Activated CD8-positive, alpha-beta T cell treated with anti-CD3 and anti-CD28 coated beads for 36 hours (primary cell): ENCODE results near the gene SSBP3. TPM values are rescaled to one million over a fixed set of nuclear protein-coding genes. Genes with fewer than 3 reads are reported as not detected.

Experiments used
- ATAC-seq: fragments of 200-7000 bp; cut with Tn5 transposase; one replicate; pipeline ENCODE4 v1.10.0; 2021; ENCODE audit warnings: mild to moderate bottlenecking, moderate library complexity
- CTCF ChIA-PET: fragments of 350-600 bp; sonication (Branson Sonifier 250); formaldehyde crosslinking; loops from one replicate; lab custom pipeline; 2021; ENCODE audit warnings: antibody characterized with exemption; lab: Charles Lee
- POLR2A ChIA-PET: fragments of 350-600 bp; sonication (Branson Sonifier 250); formaldehyde crosslinking; loops from one replicate; lab custom pipeline; 2021; ENCODE audit warnings: antibody characterized with exemption; lab: Charles Lee
- DNase-seq: peaks from one replicate; pipeline ENCODE4 v3.0.0-alpha.2; 2020
- H3K27ac Mint-ChIP-seq: one replicate; pipeline ENCODE4 v1.8.0; 2021; ENCODE audit warnings: mild to moderate bottlenecking, mixed read lengths
- H3K27me3 Mint-ChIP-seq: one replicate; pipeline ENCODE4 v1.8.0; 2021; ENCODE audit warnings: mixed read lengths
- H3K36me3 Mint-ChIP-seq: one replicate; pipeline ENCODE4 v1.8.0; 2021; ENCODE audit warnings: low read depth, mixed read lengths
- H3K4me1 Mint-ChIP-seq: one replicate; pipeline ENCODE4 v1.8.0; 2021; ENCODE audit warnings: low read depth, mixed read lengths
- H3K4me3 Mint-ChIP-seq: one replicate; pipeline ENCODE4 v1.8.0; 2021; ENCODE audit warnings: mild to moderate bottlenecking, moderate library complexity, mixed read lengths
- H3K9me3 Mint-ChIP-seq: one replicate; pipeline ENCODE4 v1.8.0; 2021; ENCODE audit warnings: mixed read lengths
- CTCF ChIP-seq: fragments of 200-600 bp; IDR thresholded peaks from one replicate; pipeline ENCODE4 v1.8.0; 2022; ENCODE audit warnings: antibody characterized with exemption, mild to moderate bottlenecking
- intact Hi-C: fragments of 100-400 bp; cut with micrococcal nuclease; formaldehyde crosslinking; loops from one replicate; pipeline ENCODE4 v1.10.0; 2022
- total RNA-seq, 2 experiments: library from RNA; stranded (reverse); gene quantifications; one replicate each; pipeline ENCODE4 v1.2.3, GENCODE V29; 2021

The SSBP3 gene
- total RNA-seq, 2 experiments from 2014 or later, result 62.6 to 67.8 TPM

GRCh38 chr1:54323324-54323739, 82.9 kb downstream of the SSBP3 start:
- H3K27ac Mint-ChIP-seq, result no peak overlapping the region
- H3K4me3 Mint-ChIP-seq, result no peak overlapping the region
- ATAC-seq, result no peak

GRCh38 chr1:54318246-54318814, 87.9 kb downstream of the SSBP3 start:
- H3K27me3 Mint-ChIP-seq, result no peaks in the 10 kb centered on the region
- no peak overlapping the region for H3K27ac Mint-ChIP-seq
- peaks cover 37% of the 10 kb centered on the region for H3K4me1 Mint-ChIP-seq
- ATAC-seq, result no peak
- TF ChIP-seq CTCF, result no peak
- no peak for DNase-seq
- H3K4me3 Mint-ChIP-seq, result no peak overlapping the region
- ChIA-PET POLR2A (interaction anchor here (1.4 kb wide), 1 partner anchor 8 kb away, joined by 5 read pairs; no protein-coding TSS in a partner anchor), CTCF (no interaction called here)
- peaks cover 2% of the 10 kb centered on the region for H3K36me3 Mint-ChIP-seq
- intact Hi-C loops, result no loop called here
- no peaks in the 10 kb centered on the region for H3K9me3 Mint-ChIP-seq

More at GRCh38 chr1:54323324-54323739, 82.9 kb downstream of the SSBP3 start:
- Mint-ChIP-seq H3K4me1 (peaks cover 51% of the 10 kb centered on the region), H3K9me3 (no peaks in the 10 kb centered on the region), H3K27me3 (no peaks in the 10 kb centered on the region), H3K36me3 (peaks cover 2% of the 10 kb centered on the region)
- ChIA-PET CTCF (no interaction called here), POLR2A (interaction anchor here (1.6 kb wide), 1 partner anchor 11 kb away, joined by 5 read pairs; no protein-coding TSS in a partner anchor)
- TF ChIP-seq CTCF, result no peak
- no peak for DNase-seq
- intact Hi-C loops, result no loop called here

GRCh38 chr1:54317084-54317483, 89.1 kb downstream of the SSBP3 start:
- no peak for ATAC-seq

GRCh38 chr1:54315099-54315498, 91.1 kb downstream of the SSBP3 start:
- Mint-ChIP-seq H3K9me3 (no peaks in the 10 kb centered on the region), H3K36me3 (no peaks in the 10 kb centered on the region), H3K4me1 (peaks cover 56% of the 10 kb centered on the region), H3K27me3 (no peaks in the 10 kb centered on the region), H3K27ac (no peak overlapping the region), H3K4me3 (no peak overlapping the region)
- intact Hi-C loops, result no loop called here
- no peak for ATAC-seq
- TF ChIP-seq CTCF, result no peak
- POLR2A ChIA-PET, result interaction anchor here (1.1 kb wide), 1 partner anchor 172 kb away, joined by 3 read pairs; no protein-coding TSS in a partner anchor
- no peak for DNase-seq
- CTCF ChIA-PET, result interaction anchor here (1.2 kb wide), 1 partner anchor 82 kb away, joined by 3 read pairs; no protein-coding TSS in a partner anchor

More at GRCh38 chr1:54317084-54317483, 89.1 kb downstream of the SSBP3 start:
- no peak for DNase-seq
- H3K9me3 Mint-ChIP-seq, result no peaks in the 10 kb centered on the region
- CTCF ChIA-PET, result no interaction called here
- H3K4me3 Mint-ChIP-seq, result no peak overlapping the region
- H3K27me3 Mint-ChIP-seq, result no peaks in the 10 kb centered on the region
- POLR2A ChIA-PET, result no interaction called here
- no peak overlapping the region for H3K27ac Mint-ChIP-seq
- intact Hi-C loops, result no loop called here
- H3K36me3 Mint-ChIP-seq, result peaks cover 2% of the 10 kb centered on the region
- TF ChIP-seq CTCF, result no peak
- peaks cover 44% of the 10 kb centered on the region for H3K4me1 Mint-ChIP-seq

GRCh38 chr1:54314696-54315095, 91.5 kb downstream of the SSBP3 start:
- no peaks in the 10 kb centered on the region for H3K9me3 Mint-ChIP-seq
- DNase-seq (no peak), ATAC-seq (no peak)
- no peaks in the 10 kb centered on the region for H3K36me3 Mint-ChIP-seq
- H3K4me1 Mint-ChIP-seq, result peaks cover 56% of the 10 kb centered on the region
- H3K27me3 Mint-ChIP-seq, result no peaks in the 10 kb centered on the region
- ChIA-PET POLR2A (interaction anchor here (1.1 kb wide), 1 partner anchor 173 kb away, joined by 3 read pairs; no protein-coding TSS in a partner anchor), CTCF (interaction anchor here (1.0 to 1.2 kb wide), 3 partner anchors 29 to 185 kb away, joined by 3 read pairs; no protein-coding TSS in a partner anchor)
- no peak for TF ChIP-seq CTCF
- H3K4me3 Mint-ChIP-seq, result no peak overlapping the region
- intact Hi-C loops, result no loop called here
- H3K27ac Mint-ChIP-seq, result no peak overlapping the region
